ENCODE results near the gene KIRREL2. TPM values are rescaled to one million over a fixed set of nuclear protein-coding genes. Genes with fewer than 3 reads are reported as not detected.

The KIRREL2 gene
- total RNA-seq, 2 donors from 2014 or later = 0.13 TPM; not detected in 1

GRCh38 chr19:35871611-35872010 lies 14.9 kb downstream of the KIRREL2 start:
- no peak for TF ChIP-seq CTCF (IDR thresholded peaks at IDR 0.05)
- Histone ChIP-seq H3K9me3 (no peaks in the 10 kb centered on the region), H3K36me3 (no peaks in the 10 kb centered on the region), H3K9ac (ENCODE audit: low read depth in 2 of 2, low read length in 2 of 2) (no peak overlapping the region), H3K27me3 (peaks cover 11% of the 10 kb centered on the region), H3K4me3 (no peak overlapping the region), H3K27ac (no peak overlapping the region), H3K4me1 (peaks cover 7% of the 10 kb centered on the region)
- intact Hi-C loops (cut with DNase I) = no loop called here
- DNase-seq = no peak

- Histone ChIP-seq H3K4me1 (peaks cover 7% of the 10 kb centered on the region), H3K36me3 (no peaks in the 10 kb centered on the region), H3K27ac (no peak overlapping the region), H3K9me3 (no peaks in the 10 kb centered on the region), H3K9ac (ENCODE audit: low read depth in 2 of 2, low read length in 2 of 2) (no peak overlapping the region), H3K27me3 (peaks cover 11% of the 10 kb centered on the region), H3K4me3 (no peak overlapping the region)
- no peak for DNase-seq
- intact Hi-C loops (cut with DNase I) = no loop called here
- TF ChIP-seq CTCF (IDR thresholded peaks at IDR 0.05) = no peak
Observed at GRCh38 chr19:35872180-35872579, 15.5 kb downstream of the KIRREL2 start.

GRCh38 chr19:35874392-35874930 lies 17.8 kb downstream of the KIRREL2 start:
- intact Hi-C loops (cut with DNase I) = no loop called here
- Histone ChIP-seq H3K9me3 (no peaks in the 10 kb centered on the region), H3K4me3 (no peak overlapping the region), H3K9ac (ENCODE audit: low read depth in 2 of 2, low read length in 2 of 2) (no peak overlapping the region), H3K27ac (no peak overlapping the region), H3K27me3 (peaks cover 3% of the 10 kb centered on the region), H3K4me1 (peaks cover 2% of the 10 kb centered on the region), H3K36me3 (no peaks in the 10 kb centered on the region)
- DNase-seq = no peak
- no peak for TF ChIP-seq CTCF (IDR thresholded peaks at IDR 0.05)

- no peak overlapping the region for H3K9ac ChIP-seq (ENCODE audit: low read depth in 2 of 2, low read length in 2 of 2)
- intact Hi-C loops (cut with DNase I) = no loop called here
- no peaks in the 10 kb centered on the region for H3K4me1 ChIP-seq
- no peak for TF ChIP-seq CTCF (IDR thresholded peaks at IDR 0.05)
- no peak overlapping the region for H3K27ac ChIP-seq
- H3K36me3 ChIP-seq = no peaks in the 10 kb centered on the region
- DNase-seq = no peak
- no peaks in the 10 kb centered on the region for H3K9me3 ChIP-seq
- no peak overlapping the region for H3K4me3 ChIP-seq
- no peaks in the 10 kb centered on the region for H3K27me3 ChIP-seq
Observed at GRCh38 chr19:35879068-35879467, 22.4 kb downstream of the KIRREL2 start.

GRCh38 chr19:35879770-35880317 lies 23.1 kb downstream of the KIRREL2 start:
- Histone ChIP-seq H3K36me3 (no peaks in the 10 kb centered on the region), H3K9ac (ENCODE audit: low read depth in 2 of 2, low read length in 2 of 2) (no peak overlapping the region), H3K27ac (no peak overlapping the region), H3K27me3 (no peaks in the 10 kb centered on the region), H3K4me1 (no peaks in the 10 kb centered on the region), H3K4me3 (no peak overlapping the region), H3K9me3 (no peaks in the 10 kb centered on the region)
- intact Hi-C loops (cut with DNase I) = loop anchor here (2.0 to 5.0 kb wide), 2 partner anchors 52 to 187 kb away; no protein-coding TSS in a partner anchor
- TF ChIP-seq CTCF (IDR thresholded peaks at IDR 0.05) = no peak
- peak; percentile 93 for DNase-seq
